HG03378 (cell line): ENCODE measurements around the gene ACOT6.
"Not testable (repeated sequence)": the region's sequence is repeated elsewhere in the genome, so short reads cannot be mapped to it uniquely, and the experiment has no call there.

ENCODE experiments used
- ATAC-seq: cut with Tn5 transposase; IDR thresholded peaks from one replicate; pipeline ENCODE4 v1.9.1; 2021; ENCODE audit warnings: mild to moderate bottlenecking, moderate library complexity; ENCODE audit not compliant: unreplicated experiment

The ACOT6 gene, protein sequence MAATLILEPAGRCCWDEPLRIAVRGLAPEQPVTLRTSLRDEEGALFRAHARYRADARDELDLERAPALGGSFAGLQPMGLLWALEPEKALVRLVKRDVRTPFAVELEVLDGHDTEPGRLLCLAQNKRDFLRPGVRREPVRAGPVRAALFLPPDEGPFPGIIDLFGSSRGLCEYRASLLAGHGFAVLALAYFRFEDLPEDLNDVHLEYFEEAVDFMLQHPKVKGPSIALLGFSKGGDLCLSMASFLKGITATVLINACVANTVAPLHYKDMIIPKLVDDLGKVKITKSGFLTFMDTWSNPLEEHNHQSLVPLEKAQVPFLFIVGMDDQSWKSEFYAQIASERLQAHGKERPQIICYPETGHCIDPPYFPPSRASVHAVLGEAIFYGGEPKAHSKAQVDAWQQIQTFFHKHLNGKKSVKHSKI

DNA sequence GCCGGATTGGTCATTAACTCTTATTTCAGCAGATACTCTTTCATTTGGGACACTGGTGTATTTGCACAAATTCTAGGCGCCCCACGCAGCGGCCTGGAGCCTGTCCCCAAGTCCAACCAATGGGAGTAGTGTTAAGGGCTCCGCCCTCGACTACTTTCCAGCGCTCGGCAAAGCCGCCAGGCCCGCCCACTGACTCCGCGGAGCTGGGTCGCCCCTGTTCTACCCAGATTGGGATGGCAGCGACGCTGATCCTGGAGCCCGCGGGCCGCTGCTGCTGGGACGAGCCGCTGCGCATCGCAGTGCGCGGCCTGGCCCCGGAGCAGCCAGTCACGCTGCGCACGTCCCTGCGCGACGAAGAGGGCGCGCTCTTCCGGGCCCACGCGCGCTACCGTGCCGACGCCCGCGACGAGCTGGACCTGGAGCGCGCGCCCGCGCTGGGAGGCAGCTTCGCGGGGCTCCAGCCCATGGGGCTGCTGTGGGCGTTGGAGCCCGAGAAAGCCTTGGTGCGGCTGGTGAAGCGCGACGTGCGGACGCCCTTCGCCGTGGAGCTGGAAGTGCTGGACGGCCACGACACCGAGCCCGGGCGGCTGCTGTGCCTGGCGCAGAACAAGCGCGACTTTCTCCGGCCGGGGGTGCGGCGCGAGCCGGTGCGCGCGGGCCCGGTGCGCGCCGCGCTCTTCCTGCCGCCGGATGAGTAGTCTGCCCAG is at the start of gene ACOT6:
ACOT6 (plus strand) TSS at position 179 of the 707 bp plus-strand sequence; CDS start at position 234, 55 bp downstream.
- ATAC-seq = no peak

DNA sequence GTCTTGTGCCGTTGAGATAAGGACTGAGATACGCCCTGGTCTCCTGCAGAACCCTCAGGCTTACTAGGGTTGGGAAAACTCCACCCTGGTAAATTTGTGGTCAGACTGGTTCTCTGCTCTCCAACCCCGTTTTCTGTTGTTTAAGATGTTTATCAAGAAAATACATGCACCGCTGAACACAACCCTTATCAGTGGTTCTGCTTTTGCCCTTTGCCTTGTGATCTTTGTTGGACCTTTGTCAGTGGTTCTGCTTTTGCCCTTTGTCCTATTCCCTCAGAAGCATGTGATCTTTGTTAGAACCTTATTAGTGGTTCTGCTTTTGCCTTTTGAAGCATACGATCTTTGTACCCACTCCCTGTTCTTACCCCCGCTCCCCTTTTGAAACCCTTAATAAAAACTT is 49.6 kb upstream of the ACOT6 start:
- ATAC-seq = not testable (repeated sequence)

- ATAC-seq = not testable (repeated sequence)
These were observed 45.9 kb upstream of the ACOT6 start for GRCh38 chr14:73566431-73566830.

- ATAC-seq = not testable (repeated sequence)
These were observed 45.4 kb upstream of the ACOT6 start for GRCh38 chr14:73566935-73567334.

DNA sequence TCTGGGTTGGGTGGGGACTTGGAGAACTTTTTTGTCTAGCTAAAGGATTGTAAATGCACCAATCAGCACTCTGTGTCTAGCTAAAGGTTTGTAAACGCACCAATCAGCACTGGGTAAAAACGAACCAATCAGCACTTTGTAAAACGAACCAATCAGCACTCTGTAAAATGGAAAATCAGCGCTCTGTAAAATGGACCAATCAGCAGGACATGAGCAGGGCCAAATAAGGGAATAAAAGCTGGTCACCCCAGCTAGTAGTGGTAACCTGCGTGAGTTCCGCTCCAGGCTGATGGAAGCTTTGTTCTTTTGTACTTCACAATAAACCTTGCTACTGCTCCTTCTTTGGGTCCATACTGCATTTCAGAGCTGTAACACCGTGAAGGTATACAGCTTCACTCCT is 45.0 kb upstream of the ACOT6 start:
- ATAC-seq = no peak

- no peak for ATAC-seq
These were observed 44.1 kb upstream of the ACOT6 start for GRCh38 chr14:73567951-73568885.

DNA sequence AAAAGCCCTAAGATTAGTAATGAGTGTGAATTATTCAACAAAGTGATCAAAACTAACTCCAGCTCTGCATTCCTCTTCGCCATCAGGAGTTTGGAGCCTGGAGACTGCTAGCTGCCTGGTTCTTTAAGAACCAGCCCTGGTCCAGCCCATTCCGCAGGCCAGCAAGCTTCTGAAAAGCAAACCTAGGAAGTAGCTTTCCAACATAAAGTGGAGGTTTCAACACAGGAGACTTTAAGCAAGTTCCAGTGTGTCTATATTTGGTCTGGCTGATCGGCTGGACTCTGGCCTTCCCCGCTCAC is 43.5 kb upstream of the ACOT6 start:
- ATAC-seq = peak; percentile 16

- ATAC-seq = peak; percentile 52
These were observed 42.9 kb upstream of the ACOT6 start, which contains the start of gene ACOT2 for GRCh38 chr14:73569185-73569958. Gene ACOT2, plus strand, starts transcription at chr14:73569213. Its CDS starts 28 bp downstream, at chr14:73569241.

DNA sequence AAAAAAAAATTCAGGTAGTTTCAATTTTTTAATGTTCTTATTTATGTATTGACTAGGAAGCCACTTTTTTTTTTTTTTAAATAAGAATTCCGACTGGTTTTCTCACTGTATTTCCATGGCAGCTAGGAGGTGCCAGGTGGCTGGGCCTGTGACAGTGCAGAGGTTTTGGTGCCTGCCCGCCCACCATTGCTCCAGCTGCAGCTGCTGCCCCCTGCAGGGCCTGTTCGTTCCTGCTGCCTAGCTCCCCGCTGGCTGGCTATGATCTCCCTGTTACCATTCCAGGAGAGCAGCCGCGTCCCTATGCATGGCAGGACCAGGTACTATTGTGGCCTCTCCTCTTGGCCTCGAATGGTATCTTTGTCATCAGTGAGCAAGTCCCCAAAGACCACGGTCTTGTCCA is 41.4 kb upstream of the ACOT6 start:
- ATAC-seq = not testable (repeated sequence)

GRCh38 chr14:73573034-73573433 is 39.3 kb upstream of the ACOT6 start:
- ATAC-seq = not testable (repeated sequence)

- not testable (repeated sequence) for ATAC-seq
These were observed 38.6 kb upstream of the ACOT6 start for GRCh38 chr14:73573740-73574139.

GRCh38 chr14:73574251-73574650 is 38.1 kb upstream of the ACOT6 start:
- not testable (repeated sequence) for ATAC-seq

DNA sequence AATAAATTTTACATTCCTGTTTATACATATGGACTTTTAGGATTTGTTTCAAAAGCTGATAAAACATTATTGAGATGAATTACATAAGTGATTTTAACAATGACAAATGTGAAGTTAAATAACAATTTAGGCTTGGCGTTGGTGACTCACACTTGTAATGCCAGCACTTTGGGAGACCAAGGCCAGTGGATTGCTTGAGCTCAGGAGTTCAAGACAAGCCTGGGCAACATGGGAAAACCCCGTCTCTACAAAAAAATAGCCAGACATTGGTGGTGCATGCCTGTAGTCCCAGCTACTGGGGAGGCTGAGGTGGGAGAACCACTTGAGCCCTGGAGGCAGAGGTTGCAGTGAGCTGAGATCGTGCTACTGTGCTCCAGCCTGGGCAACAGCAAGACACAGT is 35.9 kb upstream of the ACOT6 start:
- no peak for ATAC-seq

DNA sequence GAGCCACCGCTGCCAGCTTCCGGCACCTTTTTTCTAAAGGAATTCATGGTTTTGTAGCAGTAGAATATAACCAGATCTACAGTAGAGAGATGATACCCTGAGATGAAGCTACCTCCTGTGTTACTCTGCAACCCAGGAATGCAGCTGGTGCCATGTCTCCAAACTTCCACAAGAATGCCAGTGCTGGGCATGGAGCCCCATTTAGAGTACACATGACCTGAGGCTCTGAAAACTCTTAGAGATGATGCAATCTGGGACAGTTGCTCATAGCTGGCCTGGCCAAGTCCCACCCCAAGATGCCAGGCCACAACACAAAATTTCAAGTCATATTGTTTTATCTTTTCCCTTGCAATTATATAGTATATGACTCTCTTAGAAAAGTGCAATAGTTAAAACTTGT is 35.1 kb upstream of the ACOT6 start:
- not testable (repeated sequence) for ATAC-seq

DNA sequence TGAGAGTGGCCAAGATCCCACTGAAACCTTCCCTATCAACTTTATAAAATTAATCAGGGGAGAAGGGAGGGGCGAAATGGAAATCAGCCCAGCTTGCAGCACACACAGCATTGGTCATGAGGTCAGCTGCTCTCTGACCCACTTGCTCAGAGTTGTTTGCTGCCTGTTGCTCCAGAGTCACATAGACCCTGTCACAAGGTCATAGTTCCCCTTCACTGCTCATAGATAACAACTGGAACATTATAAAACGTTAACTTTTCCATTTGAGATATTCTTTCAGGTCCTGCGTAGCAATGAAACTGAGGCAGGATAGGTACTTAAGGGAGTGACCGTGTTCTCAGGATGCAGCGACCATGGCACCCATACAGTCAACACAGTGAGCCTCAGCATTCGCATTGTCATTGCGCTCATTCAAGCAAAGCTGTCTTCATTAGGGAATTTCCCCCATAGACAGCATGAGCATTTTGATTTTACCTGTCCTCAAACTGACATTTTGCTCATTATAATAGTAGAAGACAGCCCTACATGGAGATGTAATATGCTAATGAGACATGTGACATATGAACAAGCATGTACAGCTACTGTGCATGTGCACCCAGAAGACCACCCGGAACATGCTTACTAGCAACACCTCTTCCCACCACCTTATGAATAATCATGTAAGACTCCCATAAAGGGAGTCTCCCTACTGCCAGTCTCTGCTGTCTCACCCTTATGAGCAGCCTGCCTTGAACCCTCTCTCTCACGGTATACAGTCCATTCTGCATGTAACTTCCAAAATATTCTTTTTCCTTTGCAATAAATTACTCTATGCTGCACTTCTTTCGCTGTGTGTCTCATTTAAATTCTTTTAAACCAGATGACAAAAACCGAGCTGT is 30.0 kb upstream of the ACOT6 start:
- not testable (repeated sequence) for ATAC-seq

- ATAC-seq = no peak
These were observed 23.6 kb upstream of the ACOT6 start for GRCh38 chr14:73588695-73589094.

DNA sequence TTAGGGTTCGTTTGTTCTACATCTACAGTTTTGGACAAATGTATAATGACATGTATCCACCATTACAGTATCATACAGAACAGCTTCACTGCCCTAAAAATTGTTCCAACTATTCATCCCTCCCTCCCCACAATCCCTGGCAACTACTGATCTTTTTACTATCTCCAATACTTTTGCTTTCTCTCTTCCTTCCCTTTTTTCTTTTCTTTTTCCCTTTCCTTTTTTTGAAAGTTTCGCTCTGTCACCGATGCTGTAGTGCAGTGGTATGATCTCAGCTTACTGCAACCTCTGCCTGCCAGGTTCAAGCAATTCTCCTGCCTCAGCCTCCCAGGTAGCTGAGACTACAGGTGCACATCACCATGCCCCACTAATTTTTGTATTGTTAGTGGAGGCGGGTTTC is 23.2 kb upstream of the ACOT6 start:
- ATAC-seq = no peak

- ATAC-seq = not testable (repeated sequence)
These were observed 21.7 kb upstream of the ACOT6 start for GRCh38 chr14:73590673-73591004.

DNA sequence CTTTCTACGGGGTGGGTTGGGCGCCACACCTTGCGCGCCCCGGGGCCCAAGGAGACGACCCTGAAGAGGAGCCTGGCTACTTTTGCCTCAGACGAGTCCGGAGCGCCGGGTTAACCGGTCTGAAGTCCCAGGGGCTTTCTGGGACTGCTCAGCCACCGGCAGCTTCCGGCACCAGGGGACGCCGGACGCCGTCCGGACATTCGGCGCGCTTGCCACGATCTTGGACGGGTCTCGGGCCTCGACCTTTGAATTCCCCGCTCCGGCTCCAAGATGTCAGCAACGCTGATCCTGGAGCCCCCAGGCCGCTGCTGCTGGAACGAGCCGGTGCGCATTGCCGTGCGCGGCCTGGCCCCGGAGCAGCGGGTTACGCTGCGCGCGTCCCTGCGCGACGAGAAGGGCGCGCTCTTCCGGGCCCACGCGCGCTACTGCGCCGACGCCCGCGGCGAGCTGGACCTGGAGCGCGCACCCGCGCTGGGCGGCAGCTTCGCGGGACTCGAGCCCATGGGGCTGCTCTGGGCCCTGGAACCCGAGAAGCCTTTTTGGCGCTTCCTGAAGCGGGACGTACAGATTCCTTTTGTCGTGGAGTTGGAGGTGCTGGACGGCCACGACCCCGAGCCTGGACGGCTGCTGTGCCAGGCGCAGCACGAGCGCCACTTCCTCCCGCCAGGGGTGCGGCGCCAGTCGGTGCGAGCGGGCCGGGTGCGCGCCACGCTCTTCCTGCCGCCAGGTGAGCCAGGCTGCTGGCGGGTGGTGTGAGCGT is 20.4 kb upstream of the ACOT6 start, which contains the start of gene ACOT4:
ACOT4 (plus strand) TSS at position 184 of the 760 bp plus-strand sequence; CDS start at position 271, 87 bp downstream.
- ATAC-seq = no peak
